GM18861 (cell line): ENCODE data around the gene U2AF1L4.
"Not testable (repeated sequence)": the region's sequence is repeated elsewhere in the genome, so short reads cannot be mapped to it uniquely, and the experiment has no call there.

ENCODE experiments used
- ATAC-seq: cut with Tn5 transposase; IDR thresholded peaks from one replicate; pipeline ENCODE4 v1.9.1; 2021; ENCODE audit not compliant: unreplicated experiment

U2AF1L4 gene

DNA sequence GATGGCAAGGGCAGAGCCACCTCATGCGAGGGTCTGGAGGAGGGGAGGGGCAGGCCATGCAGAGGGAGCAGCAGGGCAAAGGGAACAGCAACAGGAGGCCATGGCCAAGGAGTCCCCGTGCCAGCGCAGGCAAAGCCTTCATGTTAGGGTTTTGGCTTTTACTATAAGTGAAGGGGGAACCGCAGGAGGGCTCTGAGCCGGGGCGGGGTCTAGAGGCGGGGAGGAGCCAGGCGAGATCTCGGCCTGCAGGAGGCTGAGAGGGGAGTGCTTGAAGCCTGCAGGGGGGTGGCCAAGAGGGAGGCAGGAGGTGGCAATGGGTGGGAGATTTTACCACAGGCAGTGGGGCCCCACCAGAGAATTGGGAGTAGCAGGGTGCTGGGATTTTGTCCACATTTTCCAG, 36.4 kb upstream of the U2AF1L4 start:
- no peak for ATAC-seq

DNA sequence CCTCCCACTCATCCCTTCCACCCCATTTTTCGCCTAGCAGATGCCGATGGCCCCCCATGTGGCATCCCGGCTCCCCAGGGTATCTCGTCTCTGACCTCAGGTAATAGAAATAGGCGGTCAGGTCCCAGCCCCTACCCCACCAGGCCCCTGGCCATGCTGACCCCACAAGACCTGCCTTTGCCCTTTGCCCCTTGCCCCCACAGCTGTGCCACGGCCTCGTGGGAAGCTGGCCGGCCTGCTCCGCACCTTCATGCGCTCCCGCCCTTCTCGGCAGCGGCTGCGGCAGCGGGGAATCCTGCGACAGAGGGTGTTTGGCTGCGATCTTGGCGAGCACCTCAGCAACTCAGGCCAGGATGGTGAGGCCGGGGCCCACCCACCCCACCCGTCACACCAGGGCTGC, 35.5 kb upstream of the U2AF1L4 start:
- ATAC-seq: no peak

DNA sequence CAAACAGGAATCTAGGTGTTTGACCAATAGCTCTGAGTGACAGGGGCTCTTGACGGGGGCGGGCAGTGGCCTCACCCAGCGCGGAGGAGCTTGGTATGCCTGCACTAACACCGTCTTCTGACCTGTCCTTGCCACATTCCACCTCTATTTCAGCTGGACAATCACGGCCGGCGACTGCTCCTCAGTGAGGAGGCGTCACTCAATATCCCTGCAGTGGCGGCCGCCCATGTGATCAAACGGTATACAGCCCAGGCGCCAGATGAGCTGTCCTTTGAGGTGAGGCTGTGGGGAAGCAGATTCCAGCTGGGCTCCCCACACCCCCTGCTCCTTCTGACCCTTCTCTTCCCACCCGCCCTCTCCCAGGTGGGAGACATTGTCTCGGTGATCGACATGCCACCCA, 34.8 kb upstream of the U2AF1L4 start:
- ATAC-seq: no peak

DNA sequence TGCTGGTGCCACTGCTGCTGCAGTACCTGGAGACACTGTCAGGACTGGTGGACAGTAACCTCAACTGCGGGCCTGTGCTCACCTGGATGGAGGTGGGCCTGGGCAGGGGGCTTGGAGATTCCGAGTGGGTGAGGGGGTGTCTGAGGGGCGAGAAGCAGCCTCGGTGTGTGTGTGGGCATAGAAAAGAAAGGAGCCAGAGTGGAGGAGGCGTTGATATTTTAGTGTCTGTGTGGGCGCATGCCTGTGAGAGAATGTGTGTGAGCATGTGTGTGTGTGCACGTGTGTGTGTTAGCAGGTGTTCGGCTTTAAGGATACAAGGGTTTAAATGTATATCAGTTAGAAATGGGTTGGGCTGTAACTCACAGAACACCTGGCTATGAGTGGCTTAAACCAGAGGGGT, 33.8 kb upstream of the U2AF1L4 start:
- no peak for ATAC-seq

DNA sequence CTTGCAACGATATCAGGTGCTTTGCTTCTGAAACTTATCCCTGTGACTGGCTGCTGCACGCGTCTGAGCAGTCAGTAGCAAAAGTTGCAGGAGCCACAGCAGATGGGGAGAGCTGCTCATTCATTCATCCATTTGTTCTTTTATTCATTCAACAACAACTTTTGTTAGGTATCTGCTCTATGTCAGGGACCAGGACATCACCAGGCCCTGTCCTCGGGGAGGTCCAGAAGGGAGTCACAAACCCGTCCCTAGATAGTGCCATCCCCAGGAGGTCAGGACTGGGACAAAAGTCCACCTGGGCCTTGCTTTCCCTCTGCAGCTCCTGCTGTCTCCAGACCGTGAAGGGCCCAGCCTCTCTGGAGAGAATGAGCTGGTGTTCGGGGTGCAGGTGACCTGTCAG, 32.7 kb upstream of the U2AF1L4 start:
- ATAC-seq: no peak

DNA sequence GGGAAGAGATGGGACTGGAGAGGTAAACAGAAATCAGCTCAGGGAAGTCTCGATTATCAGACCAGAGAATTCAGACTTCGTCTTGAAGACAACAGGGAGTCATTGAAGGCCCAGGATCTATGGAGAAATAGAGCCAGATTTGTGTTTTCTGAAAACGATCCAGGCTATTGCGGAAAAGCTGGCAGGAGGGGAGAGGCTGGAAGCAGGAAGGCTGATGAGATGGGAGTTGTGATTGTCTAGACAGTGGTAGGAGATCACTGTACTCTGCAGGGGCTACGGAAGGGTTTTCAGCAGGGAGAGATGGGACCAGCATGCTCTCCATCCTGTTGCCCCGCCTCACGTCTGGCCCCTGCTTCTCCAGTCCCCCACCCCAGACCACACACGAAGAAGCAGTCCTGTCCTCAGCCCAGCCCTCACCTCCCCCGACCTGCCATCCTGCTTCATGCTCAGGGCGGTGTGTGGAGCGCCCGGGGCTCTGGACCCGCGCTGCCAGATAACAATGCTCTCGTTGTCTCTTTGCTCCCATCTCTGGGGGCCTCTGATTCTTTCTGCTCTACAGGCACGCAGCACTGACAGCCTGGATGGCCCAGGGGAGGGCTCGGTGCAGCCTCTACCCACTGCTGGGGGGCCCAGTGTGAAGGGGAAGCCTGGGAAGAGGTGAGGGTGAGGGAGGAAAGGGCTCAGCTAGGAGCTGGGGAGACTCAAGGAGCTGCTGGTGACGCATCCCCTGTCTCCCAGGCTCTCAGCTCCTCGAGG, 32.0 kb upstream of the U2AF1L4 start:
- ATAC-seq: no peak

GRCh38 chr19:35776102-35776788, 31.0 kb upstream of the U2AF1L4 start:
- ATAC-seq: no peak

DNA sequence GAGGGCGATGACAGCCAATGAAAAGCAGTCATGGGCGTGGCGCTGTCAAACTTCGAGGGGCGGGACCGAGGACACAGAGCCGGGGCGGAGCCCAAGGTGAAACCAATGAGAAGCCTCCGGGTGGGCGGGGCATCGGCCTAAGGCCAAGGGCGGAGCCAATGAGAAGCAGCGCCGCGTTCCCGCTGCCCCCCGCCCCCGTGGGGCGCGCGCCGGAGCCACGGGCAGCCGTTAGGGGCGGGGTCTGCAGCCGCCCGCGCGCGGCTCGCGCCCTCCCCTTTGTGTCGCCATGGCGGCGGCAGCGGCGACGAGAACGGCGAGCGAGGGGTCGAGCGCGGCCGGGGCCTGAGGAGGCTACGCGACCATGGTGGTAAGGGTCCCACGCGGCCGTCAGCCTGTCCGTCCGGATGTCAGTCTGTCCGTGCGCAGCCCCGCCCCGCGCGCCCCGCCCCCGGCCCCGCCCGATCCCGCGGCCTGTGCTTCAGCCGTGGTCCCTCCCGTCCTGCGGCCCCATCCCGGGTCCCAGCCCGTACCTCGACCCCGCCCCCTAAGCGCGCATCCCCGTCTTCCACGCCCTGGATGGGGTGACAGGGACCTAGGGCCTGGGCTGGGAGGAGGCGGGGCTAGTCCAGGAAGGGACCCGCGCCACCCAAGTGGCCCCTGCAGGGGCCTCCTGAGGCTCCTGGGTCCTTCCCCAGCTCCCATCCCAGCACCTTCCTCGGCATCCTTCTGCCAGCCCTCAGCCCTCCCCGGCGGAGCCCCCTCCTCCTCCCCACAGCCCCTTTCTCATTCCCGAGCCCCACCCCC, 30.3 kb upstream of the U2AF1L4 start, which contains the start of gene ARHGAP33:
TSS of gene ARHGAP33 (plus strand) at position 267 of the 804 bp plus-strand sequence. CDS start at position 362, 95 bp downstream.
- peak; percentile 91 for ATAC-seq

DNA sequence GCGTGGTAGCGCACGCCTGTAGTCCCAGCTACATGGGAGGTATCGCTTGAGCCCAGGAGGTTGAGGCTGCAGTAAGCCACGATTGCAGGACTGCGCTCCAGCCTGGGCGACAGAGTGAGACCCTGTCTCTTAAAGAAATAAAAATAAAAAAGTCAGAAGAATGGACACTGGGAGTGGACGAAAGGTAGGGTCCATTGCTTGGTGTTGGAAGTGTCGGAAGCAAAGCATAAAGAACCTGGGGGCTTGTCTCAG, 29.8 kb upstream of the U2AF1L4 start:
- ATAC-seq: no peak

DNA sequence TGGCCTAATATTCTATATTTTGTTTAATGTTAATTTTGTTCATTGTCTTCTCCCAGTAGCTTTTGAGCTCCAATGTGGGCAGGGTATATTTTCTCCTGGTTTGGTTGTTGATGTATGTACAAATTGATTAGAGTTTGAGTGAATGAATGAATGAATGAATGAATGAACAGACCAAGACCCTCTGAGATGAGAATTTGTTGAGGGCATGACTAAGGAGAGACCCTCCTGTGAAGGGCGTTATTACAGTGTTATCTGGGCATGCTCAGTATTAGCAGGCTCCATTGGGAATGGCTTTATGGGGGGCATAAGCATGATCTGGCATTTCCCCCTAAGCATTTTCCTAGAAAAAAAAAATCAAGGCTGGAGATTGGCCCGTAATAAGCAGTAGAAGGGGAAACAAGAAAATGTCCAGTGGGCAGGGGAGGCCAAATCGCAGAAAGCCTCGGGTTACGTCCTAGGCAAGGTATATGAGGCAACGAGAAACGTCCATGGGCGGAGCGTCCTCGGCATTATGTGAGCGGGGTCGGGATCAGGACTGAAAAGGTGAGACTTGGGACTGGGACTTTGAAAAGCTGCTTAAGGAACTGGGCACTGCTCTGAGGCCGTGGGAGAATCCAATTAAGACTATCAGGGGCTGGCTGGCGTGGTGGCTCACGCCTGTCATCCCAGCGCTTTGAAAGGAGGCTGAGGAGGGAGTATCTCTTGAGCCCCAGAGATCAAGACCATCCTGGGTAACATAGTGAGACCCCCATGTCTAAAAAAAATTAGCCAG, 29.2 kb upstream of the U2AF1L4 start:
- ATAC-seq: no peak

DNA sequence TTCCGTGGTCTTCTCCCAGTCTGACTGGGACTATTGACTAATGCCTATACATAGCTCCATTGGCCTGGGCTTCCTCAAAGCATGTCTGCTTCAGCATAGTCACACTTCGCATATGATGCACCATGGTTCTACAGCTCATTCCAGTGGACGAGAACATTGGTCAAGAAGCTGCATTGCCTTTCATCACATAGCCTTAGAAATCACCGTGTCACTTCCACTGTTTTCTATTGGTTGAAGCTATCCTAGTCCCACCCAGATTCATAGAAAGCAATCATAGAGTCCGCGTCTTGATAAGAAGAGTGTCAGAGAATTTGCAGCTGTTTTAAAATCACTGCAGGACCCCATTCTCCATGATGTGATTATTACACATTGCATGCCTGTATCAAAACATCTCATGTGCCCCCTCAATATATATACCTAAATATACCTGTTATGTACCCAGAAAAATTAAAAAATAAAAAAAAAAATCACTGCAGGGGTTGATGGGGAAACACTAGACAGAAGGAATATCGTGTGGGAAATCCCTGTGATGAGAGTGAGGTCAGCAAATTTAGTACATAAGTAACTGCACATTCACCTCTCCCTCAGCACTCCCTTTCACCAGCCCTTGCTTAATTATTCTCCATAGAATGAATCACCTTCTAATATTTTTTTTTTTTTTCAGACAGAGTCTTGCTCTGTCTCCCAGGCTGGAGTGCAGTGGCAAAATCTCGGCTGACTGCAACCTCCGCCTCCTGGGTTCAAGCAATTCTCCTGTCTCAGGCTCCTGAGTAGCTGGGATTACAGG, 28.0 kb upstream of the U2AF1L4 start:
- ATAC-seq: no peak

DNA sequence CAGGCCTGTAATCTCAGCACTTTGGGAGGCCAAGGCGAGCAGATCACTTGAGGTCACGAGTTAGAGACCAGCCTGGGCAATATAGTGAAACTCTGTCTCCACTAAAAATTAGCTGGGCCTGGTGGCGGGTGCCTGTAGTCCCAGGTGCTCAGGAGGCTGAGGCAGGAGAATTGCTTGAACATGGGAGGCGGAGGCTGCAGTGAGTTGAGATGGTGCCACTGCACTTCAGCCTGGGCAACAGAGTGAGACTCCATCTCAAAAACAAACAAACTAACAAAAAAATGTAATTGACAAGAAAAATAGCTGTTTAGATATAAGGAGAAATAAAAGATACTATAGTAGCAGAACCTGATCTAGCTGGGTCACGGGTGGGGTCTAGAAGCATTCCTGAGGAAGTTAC, 27.1 kb upstream of the U2AF1L4 start:
- ATAC-seq: not testable (repeated sequence)

DNA sequence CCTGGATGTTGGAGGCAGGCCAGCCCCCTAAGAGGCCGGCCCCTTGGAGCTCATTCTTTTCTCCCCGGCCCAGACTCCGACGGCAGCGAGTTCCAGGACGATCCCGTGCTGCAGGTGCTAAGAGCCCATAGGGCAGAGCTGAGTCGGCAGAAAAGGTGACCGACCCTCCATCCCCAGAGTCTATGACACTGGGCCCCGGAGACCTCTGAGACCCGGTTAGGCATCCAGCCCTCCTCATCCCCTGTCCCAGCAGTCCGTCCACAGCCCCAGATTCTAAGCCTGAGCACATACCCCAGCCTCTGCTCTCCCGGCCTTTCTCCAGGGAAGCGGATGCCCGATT, 22.8 kb upstream of the U2AF1L4 start:
- ATAC-seq: no peak

GRCh38 chr19:35767288-35768081, 22.3 kb upstream of the U2AF1L4 start:
- no peak for ATAC-seq

DNA sequence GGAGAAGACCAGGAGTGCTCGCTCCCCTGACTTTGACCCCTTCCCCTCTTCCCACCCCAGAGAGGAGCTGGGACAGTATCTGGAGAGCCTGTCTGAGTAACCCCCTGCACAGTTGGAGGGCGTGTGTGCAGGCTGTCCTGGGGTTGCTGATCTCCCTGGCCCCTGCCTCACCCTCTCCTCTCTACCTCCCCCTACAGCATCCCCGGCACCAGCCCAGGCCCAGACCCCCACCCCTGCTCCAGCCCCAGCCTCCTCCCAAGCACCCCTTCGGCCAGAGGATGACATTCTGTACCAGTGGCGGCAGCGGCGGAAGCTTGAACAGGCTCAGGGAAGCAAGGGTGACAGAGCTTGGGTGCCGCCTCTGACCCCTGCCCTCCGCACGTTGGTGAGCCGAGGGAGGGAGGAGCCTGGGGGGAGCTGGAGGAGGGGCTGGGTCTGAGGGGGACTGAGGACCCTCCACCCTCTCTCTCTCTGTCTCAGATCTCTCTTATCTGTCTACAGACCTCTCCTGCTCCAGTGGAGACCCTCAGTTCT, 21.4 kb upstream of the U2AF1L4 start:
- no peak for ATAC-seq

GRCh38 chr19:35764432-35765315, 19.5 kb upstream of the U2AF1L4 start:
- ATAC-seq: no peak

GRCh38 chr19:35760711-35761349, 15.6 kb upstream of the U2AF1L4 start:
- no peak for ATAC-seq

GRCh38 chr19:35759697-35760096, 14.5 kb upstream of the U2AF1L4 start:
- ATAC-seq: no peak
